Fibroblast of lung (primary cell): ENCODE measurements around the gene TNFRSF18.

Source experiments
- EZH2 ChIP-seq: IDR thresholded peaks from 2 replicates; pipeline ENCODE4 v1.5.1; 2012; ENCODE audit warnings: low read length, control low read depth, mild to moderate bottlenecking; ENCODE audit errors: missing control alignments
- TF ChIP-seq, protein P1 (sequence below), 2 donors: IDR thresholded peaks in 1 of 2; conservative IDR thresholded peaks in 1 of 2; 1 replicate in 1 of 2; 2 replicates in 1 of 2; pipeline ENCODE4 v1.5.1; 2011 to 2012; ENCODE audit warnings: low read length in 2 of 2, control low read depth in 1 of 2, inconsistent platforms in 1 of 2, low read depth in 1 of 2, mild to moderate bottlenecking in 1 of 2

DNA sequence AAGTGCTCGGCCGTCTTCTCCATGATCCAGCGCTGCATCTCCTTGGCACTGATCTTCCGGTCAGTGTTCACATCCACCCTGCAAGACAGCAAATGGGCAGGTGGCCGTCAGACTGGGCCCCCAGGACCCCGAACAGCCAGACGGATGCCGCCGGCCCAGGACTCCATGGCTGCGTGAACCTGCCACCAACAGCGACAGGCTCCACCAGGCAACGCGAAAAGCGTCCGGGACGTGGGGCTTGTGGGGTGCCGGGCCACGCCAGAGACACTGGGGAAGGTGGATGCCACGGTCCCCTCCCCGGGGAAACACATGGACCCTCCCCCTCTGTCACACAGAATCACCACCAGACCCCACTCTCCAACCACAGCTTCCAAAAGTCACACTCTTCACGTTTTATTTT is 17.5 kb upstream of the TNFRSF18 start:
- TF ChIP-seq, protein P1, sequence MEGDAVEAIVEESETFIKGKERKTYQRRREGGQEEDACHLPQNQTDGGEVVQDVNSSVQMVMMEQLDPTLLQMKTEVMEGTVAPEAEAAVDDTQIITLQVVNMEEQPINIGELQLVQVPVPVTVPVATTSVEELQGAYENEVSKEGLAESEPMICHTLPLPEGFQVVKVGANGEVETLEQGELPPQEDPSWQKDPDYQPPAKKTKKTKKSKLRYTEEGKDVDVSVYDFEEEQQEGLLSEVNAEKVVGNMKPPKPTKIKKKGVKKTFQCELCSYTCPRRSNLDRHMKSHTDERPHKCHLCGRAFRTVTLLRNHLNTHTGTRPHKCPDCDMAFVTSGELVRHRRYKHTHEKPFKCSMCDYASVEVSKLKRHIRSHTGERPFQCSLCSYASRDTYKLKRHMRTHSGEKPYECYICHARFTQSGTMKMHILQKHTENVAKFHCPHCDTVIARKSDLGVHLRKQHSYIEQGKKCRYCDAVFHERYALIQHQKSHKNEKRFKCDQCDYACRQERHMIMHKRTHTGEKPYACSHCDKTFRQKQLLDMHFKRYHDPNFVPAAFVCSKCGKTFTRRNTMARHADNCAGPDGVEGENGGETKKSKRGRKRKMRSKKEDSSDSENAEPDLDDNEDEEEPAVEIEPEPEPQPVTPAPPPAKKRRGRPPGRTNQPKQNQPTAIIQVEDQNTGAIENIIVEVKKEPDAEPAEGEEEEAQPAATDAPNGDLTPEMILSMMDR (conservative IDR thresholded peaks at IDR 0.05 in 1 of 2, IDR thresholded peaks at IDR 0.05 in 1 of 2; ENCODE audit: low read depth in 1 of 2, low read length in 2 of 2): no peak
- TF ChIP-seq EZH2: no peak
